H1 (cell line): ENCODE measurements around the gene NDUFA5. TPM values are rescaled to one million over a fixed set of nuclear protein-coding genes. Genes with fewer than 3 reads are reported as not detected.

Experiments
- CBX5 ChIP-seq: fragments of 300-800, 300-1000 bp; sonication (generic); IDR thresholded peaks from 2 replicates; pipeline ENCODE4 v1.7.1; 2016; ENCODE audit warnings: antibody characterized with exemption, low read length, low read depth
- CEBPB ChIP-seq: IDR thresholded peaks from 2 replicates; pipeline ENCODE4 v1.6.1; 2012; ENCODE audit warnings: low read depth, low read length
- EP300 ChIP-seq, 2 experiments: IDR thresholded peaks; 1 replicate in 1 of 2; 2 replicates in 1 of 2; pipeline ENCODE4 v1.6.1; 2011 to 2012; ENCODE audit warnings: low read depth in 2 of 2, low read length in 2 of 2, mild to moderate bottlenecking in 2 of 2, borderline replicate concordance in 1 of 2, inconsistent platforms in 1 of 2, moderate library complexity in 1 of 2
- polyA plus RNA-seq, 7 experiments: library from polyadenylated mRNA; depleted of rRNA in 3 of 7; stranded (reverse) in 5 of 7; unstranded in 2 of 7; fragments of >200 nt in 5 of 7; fragments of 200-250 nt in 2 of 7; gene quantifications; 1 replicate in 5 of 7; 2 replicates in 1 of 7; 4 replicates in 1 of 7; pipeline versions ENCODE4 v1.2.1 to v1.2.3, GENCODE V29; 2011 to 2013; ENCODE audit warnings: missing spikeins in 2 of 7, mixed read lengths in 2 of 7
- total RNA-seq: library from RNA; stranded (reverse); fragmentation: NEBNext Ultra II Directional; extraction: Animal tissue kit (Norgen Biotek cat#: 25700); gene quantifications from 2 replicates; pipeline ENCODE4 v1.2.1, GENCODE V29; 2021

NDUFA5 gene
- total and polyA plus RNA-seq, 2 of the 8 experiments (the other 6 are each of a cell fraction or from before 2014, with no cell fraction given): 7.6 to 76.3 TPM

- TF ChIP-seq CEBPB (no peak), CBX5 (no peak), EP300 (IDR thresholded peaks at IDR 0.05; ENCODE audit: borderline replicate concordance in 1 of 2, low read depth in 2 of 2, low read length in 2 of 2) (no peak)
These were observed 26.2 kb upstream of the NDUFA5 start (continued) for GRCh38 chr7:123583821-123584220.
